NB4 (cell line): ENCODE measurements around the gene MBLAC1.

Experiments
- POLR2A ChIP-seq: IDR thresholded peaks from 2 replicates; pipeline ENCODE4 v1.6.1; 2011; ENCODE audit warnings: mild to moderate bottlenecking; ENCODE audit not compliant: insufficient read length; ENCODE audit errors: extremely low read depth
- TF ChIP-seq, protein P1 (sequence below): IDR thresholded peaks from one replicate; pipeline ENCODE4 v1.5.1; 2012; ENCODE audit warnings: low read depth, low read length
- TF ChIP-seq, protein P2 (sequence below): IDR thresholded peaks from 2 replicates; pipeline ENCODE4 v1.6.1; 2011; ENCODE audit warnings: low read depth, low read length

DNA sequence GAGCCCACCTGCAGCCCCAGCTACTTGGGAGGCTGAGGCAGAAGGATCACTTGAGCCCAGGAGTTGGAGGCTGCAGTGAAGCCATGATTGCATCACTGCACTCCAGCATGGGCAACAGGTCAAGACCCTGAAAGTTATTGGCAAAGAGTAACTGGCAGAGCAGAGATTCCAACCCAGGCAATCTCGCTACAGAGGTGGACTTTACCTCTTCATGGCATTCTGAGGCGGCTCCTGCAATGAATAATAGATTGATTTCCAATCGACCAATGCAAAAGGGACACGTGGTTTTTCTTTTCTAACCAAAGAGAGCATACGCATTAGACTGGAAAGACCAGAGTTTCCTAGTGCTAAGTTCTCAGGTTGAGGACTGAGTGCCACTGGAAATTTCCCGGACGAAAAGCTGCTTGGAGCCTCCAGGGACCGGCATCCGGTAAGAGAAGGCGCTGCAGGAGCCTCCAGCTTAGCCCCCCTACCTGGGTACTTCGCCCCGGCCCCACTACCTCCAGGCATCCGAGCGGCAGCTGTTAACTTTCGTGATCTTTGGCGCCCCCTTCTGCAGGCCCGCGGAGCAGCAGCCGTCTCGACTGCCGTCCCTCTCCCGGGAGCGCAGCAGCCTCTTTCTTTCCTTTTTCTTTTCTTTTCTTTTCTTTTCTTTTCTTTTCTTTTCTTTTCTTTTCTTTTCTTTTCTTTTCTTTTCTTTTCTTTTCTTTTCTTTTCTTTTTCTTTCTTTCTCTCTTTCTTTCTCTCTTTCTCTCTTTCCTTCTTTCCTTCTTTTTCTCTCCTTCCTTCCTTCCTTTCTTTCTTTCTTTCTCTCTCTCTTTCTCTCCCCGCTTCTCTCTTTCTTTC, 4.1 kb downstream of the MBLAC1 start:
- TF ChIP-seq POLR2A = no peak
- TF ChIP-seq, protein P1, sequence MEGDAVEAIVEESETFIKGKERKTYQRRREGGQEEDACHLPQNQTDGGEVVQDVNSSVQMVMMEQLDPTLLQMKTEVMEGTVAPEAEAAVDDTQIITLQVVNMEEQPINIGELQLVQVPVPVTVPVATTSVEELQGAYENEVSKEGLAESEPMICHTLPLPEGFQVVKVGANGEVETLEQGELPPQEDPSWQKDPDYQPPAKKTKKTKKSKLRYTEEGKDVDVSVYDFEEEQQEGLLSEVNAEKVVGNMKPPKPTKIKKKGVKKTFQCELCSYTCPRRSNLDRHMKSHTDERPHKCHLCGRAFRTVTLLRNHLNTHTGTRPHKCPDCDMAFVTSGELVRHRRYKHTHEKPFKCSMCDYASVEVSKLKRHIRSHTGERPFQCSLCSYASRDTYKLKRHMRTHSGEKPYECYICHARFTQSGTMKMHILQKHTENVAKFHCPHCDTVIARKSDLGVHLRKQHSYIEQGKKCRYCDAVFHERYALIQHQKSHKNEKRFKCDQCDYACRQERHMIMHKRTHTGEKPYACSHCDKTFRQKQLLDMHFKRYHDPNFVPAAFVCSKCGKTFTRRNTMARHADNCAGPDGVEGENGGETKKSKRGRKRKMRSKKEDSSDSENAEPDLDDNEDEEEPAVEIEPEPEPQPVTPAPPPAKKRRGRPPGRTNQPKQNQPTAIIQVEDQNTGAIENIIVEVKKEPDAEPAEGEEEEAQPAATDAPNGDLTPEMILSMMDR = peak; percentile 79
- TF ChIP-seq, protein P2, sequence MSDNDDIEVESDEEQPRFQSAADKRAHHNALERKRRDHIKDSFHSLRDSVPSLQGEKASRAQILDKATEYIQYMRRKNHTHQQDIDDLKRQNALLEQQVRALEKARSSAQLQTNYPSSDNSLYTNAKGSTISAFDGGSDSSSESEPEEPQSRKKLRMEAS = peak; percentile 86
